ENCODE data around the gene DISC1.

DNA sequence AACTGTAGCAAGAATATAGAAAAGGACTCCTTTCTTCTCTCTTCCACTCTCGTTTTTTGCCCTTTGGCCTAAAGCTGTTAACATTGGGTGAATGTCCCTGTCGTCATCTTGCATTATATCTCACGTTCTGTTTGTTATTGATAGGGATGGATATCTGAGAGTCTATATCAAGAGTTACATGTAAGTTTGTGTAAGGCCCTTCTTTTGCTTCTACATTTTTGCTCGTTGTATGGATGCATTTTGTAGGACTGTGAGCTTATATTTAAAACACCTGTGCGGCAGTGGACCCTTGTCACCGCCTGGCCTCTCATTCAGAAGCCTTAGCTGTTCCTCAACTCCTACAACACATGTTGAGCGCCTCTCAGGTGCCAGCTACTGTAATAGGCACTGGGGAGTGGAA is 211.9 kb downstream of the DISC1 start:
- TF ChIP-seq CTCF (IDR thresholded peaks at IDR 0.05) (no peak), POLR2A (IDR thresholded peaks at IDR 0.05) (no peak)
